OCI-LY1 (cell line): ENCODE data around the gene RAD21L1.

Experiments used
- H2AFZ ChIP-seq: fragments of 200-600 bp; sonication (generic), shearing (Covaris generic); 2 replicates; pipeline ENCODE4 v1.6.0; 2014; ENCODE audit warnings: antibody characterized with exemption, mild to moderate bottlenecking, low read length
- H3F3A ChIP-seq: fragments of 200-600 bp; sonication (generic), shearing (Covaris generic); 2 replicates; pipeline ENCODE4 v1.6.0; 2014; ENCODE audit warnings: mild to moderate bottlenecking, antibody characterized with exemption, low read length, moderate library complexity; ENCODE audit not compliant: insufficient read depth
- H3K27ac ChIP-seq: fragments of 200-600 bp; sonication (generic); 2 replicates; pipeline ENCODE4 v1.5.1; 2014; ENCODE audit warnings: low read length, mixed run types, mild to moderate bottlenecking, low read depth; ENCODE audit not compliant: poor library complexity, severe bottlenecking
- H3K27me3 ChIP-seq: fragments of 200-600 bp; sonication (generic); 2 replicates; pipeline ENCODE4 v1.6.0; 2014; ENCODE audit warnings: antibody characterized with exemption, mild to moderate bottlenecking, low read length, moderate library complexity; ENCODE audit not compliant: insufficient read depth
- H3K36me3 ChIP-seq: fragments of 200-600 bp; sonication (generic); 2 replicates; pipeline ENCODE4 v1.6.1; 2014; ENCODE audit warnings: mild to moderate bottlenecking, antibody characterized with exemption, low read length, moderate library complexity, mixed read lengths; ENCODE audit not compliant: insufficient read depth
- H3K4me1 ChIP-seq: fragments of 200-600 bp; sonication (generic); 2 replicates; pipeline ENCODE4 v1.5.1; 2014; ENCODE audit warnings: mild to moderate bottlenecking, low read length, moderate library complexity; ENCODE audit not compliant: insufficient read depth, severe bottlenecking
- H3K4me2 ChIP-seq: fragments of 200-600 bp; sonication (generic), shearing (Covaris generic); 2 replicates; pipeline ENCODE4 v1.6.1; 2014; ENCODE audit warnings: low read length
- H3K4me3 ChIP-seq: fragments of 200-600 bp; sonication (generic); 2 replicates; pipeline ENCODE4 v1.5.1; 2014; ENCODE audit warnings: low read length, low read depth, mild to moderate bottlenecking, mixed read lengths; ENCODE audit not compliant: poor library complexity, severe bottlenecking
- H3K79me2 ChIP-seq: fragments of 200-600 bp; shearing (Covaris generic); 2 replicates; pipeline ENCODE4 v1.6.1; 2016; ENCODE audit warnings: mixed run types, low read length, mixed read lengths; ENCODE audit not compliant: insufficient read depth
- H3K9ac ChIP-seq: fragments of 200-600 bp; sonication (generic), shearing (Covaris generic); 2 replicates; pipeline ENCODE4 v1.6.1; 2014; ENCODE audit warnings: mild to moderate bottlenecking, low read length, mixed read lengths
- H3K9me2 ChIP-seq: fragments of 200-600 bp; sonication (generic), shearing (Covaris generic); 2 replicates; pipeline ENCODE4 v1.6.1; 2014; ENCODE audit warnings: low read depth, mild to moderate bottlenecking, low read length, mixed read lengths
- H3K9me3 ChIP-seq: fragments of 200-600 bp; shearing (Covaris generic); 2 replicates; pipeline ENCODE4 v1.6.1; 2014; ENCODE audit warnings: low read length, mixed read lengths
- H4K20me1 ChIP-seq: fragments of 200-600 bp; sonication (generic), shearing (Covaris generic); 2 replicates; pipeline ENCODE4 v1.6.0; 2016; ENCODE audit warnings: mild to moderate bottlenecking, low read length; ENCODE audit not compliant: insufficient read depth
- CTCF ChIP-seq: fragments of 200-600 bp; sonication (generic), shearing (Covaris generic); IDR thresholded peaks from 2 replicates; pipeline ENCODE4 v1.5.1; 2017; ENCODE audit warnings: mild to moderate bottlenecking, antibody characterized with exemption, low read length, moderate library complexity, mixed read lengths
- EZH2 ChIP-seq: fragments of 200-600 bp; sonication (generic), shearing (Covaris generic); IDR thresholded peaks from 2 replicates; pipeline ENCODE4 v1.8.0; 2017; ENCODE audit warnings: borderline replicate concordance, mixed run types, mild to moderate bottlenecking, antibody characterized with exemption, low read length, moderate library complexity, mixed read lengths

Gene RAD21L1

GRCh38 chr20:1296117-1296610 is 70.3 kb downstream of the RAD21L1 start:
- Histone ChIP-seq H3K4me2 (no peak overlapping the region), H3K79me2 (no peaks in the 10 kb centered on the region), H3F3A (no peaks in the 10 kb centered on the region), H3K4me1 (no peaks in the 10 kb centered on the region), H3K36me3 (no peaks in the 10 kb centered on the region), H3K4me3 (no peak overlapping the region), H4K20me1 (no peaks in the 10 kb centered on the region), H3K27me3 (no peaks in the 10 kb centered on the region), H3K27ac (no peak overlapping the region), H3K9me3 (no peaks in the 10 kb centered on the region), H3K9me2 (no peaks in the 10 kb centered on the region), H2AFZ (no peak overlapping the region), H3K9ac (no peak overlapping the region)
- TF ChIP-seq CTCF (no peak), EZH2 (no peak)

- no peaks in the 10 kb centered on the region for H3K36me3 ChIP-seq
These were observed 71.1 kb downstream of the RAD21L1 start for GRCh38 chr20:1296922-1297321.

GRCh38 chr20:1297486-1297885 is 71.6 kb downstream of the RAD21L1 start:
- H3K27me3 ChIP-seq, result no peaks in the 10 kb centered on the region
- no peaks in the 10 kb centered on the region for H3K9me3 ChIP-seq
- H3K36me3 ChIP-seq, result no peaks in the 10 kb centered on the region
- no peak overlapping the region for H3K4me2 ChIP-seq
- H3K9me2 ChIP-seq, result no peaks in the 10 kb centered on the region
- TF ChIP-seq EZH2, result no peak
- no peak for TF ChIP-seq CTCF
- no peaks in the 10 kb centered on the region for H3K79me2 ChIP-seq
- no peak overlapping the region for H3K27ac ChIP-seq
- H3K9ac ChIP-seq, result no peak overlapping the region
- H3K4me1 ChIP-seq, result no peaks in the 10 kb centered on the region
- H3K4me3 ChIP-seq, result no peak overlapping the region
- H4K20me1 ChIP-seq, result no peaks in the 10 kb centered on the region
- H3F3A ChIP-seq, result no peaks in the 10 kb centered on the region
- H2AFZ ChIP-seq, result no peak overlapping the region

More at GRCh38 chr20:1296922-1297321, 71.1 kb downstream of the RAD21L1 start:
- Histone ChIP-seq H3K4me1 (no peaks in the 10 kb centered on the region), H3K9me3 (no peaks in the 10 kb centered on the region), H3K79me2 (no peaks in the 10 kb centered on the region), H3K4me3 (no peak overlapping the region), H2AFZ (no peak overlapping the region), H3K4me2 (no peak overlapping the region), H3F3A (no peaks in the 10 kb centered on the region), H3K9ac (no peak overlapping the region), H3K27ac (no peak overlapping the region), H3K27me3 (no peaks in the 10 kb centered on the region), H3K9me2 (no peaks in the 10 kb centered on the region), H4K20me1 (no peaks in the 10 kb centered on the region)
- TF ChIP-seq CTCF (no peak), EZH2 (no peak)
